SK-N-SH treated with all-trans-retinoic acid at 6 μM for 48 hours (cell line): ENCODE results near the gene DCAF15.
"Not testable (repeated sequence)": the region's sequence is repeated elsewhere in the genome, so short reads cannot be mapped to it uniquely, and the experiment has no call there.

Experiments used
- ARNTL ChIP-seq: fragments of 450-650 bp; formaldehyde crosslinking; IDR thresholded peaks from 2 replicates; pipeline ENCODE4 v1.5.0; 2020; ENCODE audit warnings: low read depth, mild to moderate bottlenecking, moderate library complexity, borderline replicate concordance
- BACH2 ChIP-seq: fragments of 250-450 bp; sonication (Bioruptor Pico); IDR thresholded peaks from 2 replicates; pipeline ENCODE4 v1.9.0; 2021; ENCODE audit warnings: mild to moderate bottlenecking, borderline replicate concordance
- CSDC2 ChIP-seq: fragments of 250-450 bp; sonication (Bioruptor Pico); IDR thresholded peaks from 2 replicates; pipeline ENCODE4 v1.5.0; 2020; ENCODE audit warnings: mild to moderate bottlenecking, moderate library complexity
- ESRRG ChIP-seq: fragments of 250-450 bp; sonication (Bioruptor Pico); IDR thresholded peaks from 2 replicates; pipeline ENCODE4 v1.6.1; 2021; ENCODE audit warnings: mild to moderate bottlenecking
- ISL1 ChIP-seq: fragments of 250-450 bp; sonication (Bioruptor Pico); IDR thresholded peaks from 2 replicates; pipeline ENCODE4 v2.1.2; 2022; ENCODE audit warnings: mild to moderate bottlenecking, moderate library complexity
- OSR1 ChIP-seq: fragments of 250-450 bp; sonication (Bioruptor Pico); IDR thresholded peaks from 2 replicates; pipeline ENCODE4 v1.8.0; 2022; ENCODE audit warnings: moderate library complexity, mild to moderate bottlenecking, inconsistent platforms
- SNAI2 ChIP-seq: fragments of 250-450 bp; sonication (Bioruptor Pico); IDR thresholded peaks from 2 replicates; pipeline ENCODE4 v1.5.0; 2020; ENCODE audit warnings: mild to moderate bottlenecking, moderate library complexity
- TCF4 ChIP-seq: fragments of 250-450 bp; sonication (Bioruptor Pico); IDR thresholded peaks from 2 replicates; pipeline ENCODE4 v1.8.0; 2021; ENCODE audit warnings: mild to moderate bottlenecking, moderate library complexity, borderline replicate concordance
- ZFP3 ChIP-seq: fragments of 250-450 bp; sonication (Bioruptor Pico); IDR thresholded peaks from 2 replicates; pipeline ENCODE4 v1.5.0; 2020; ENCODE audit warnings: mild to moderate bottlenecking, moderate library complexity
- TF ChIP-seq, protein P1 (sequence below): fragments of 250-450 bp; sonication (Bioruptor Pico); IDR thresholded peaks from 2 replicates; pipeline ENCODE4 v1.5.1; 2020; ENCODE audit warnings: low read depth, mild to moderate bottlenecking, moderate library complexity
- TF ChIP-seq, protein P2 (sequence below): fragments of 250-450 bp; sonication (Bioruptor Pico); IDR thresholded peaks from 2 replicates; pipeline ENCODE4 v1.8.0; 2020; ENCODE audit warnings: mild to moderate bottlenecking, moderate library complexity, borderline replicate concordance

DNA sequence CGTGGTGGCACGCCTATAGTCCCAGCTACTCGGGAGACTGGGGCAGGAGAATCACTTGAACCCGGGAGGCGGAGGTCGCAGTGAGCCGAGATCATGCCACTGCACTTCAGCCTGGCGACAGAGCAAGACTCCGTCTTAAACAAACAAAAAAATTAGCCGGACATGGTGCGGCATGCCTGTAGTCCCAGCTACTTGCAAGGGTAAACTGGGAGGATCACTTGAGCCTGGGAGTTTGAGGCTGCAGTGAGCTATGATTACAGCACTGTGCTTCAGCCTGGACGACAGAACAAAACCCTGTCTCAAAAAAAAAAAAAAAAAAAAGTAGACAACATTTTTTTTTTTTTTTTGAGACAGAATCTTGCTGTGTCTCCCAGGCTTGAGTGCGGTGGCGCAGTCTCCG, 19.6 kb downstream of the DCAF15 start:
- not testable (repeated sequence) for TF ChIP-seq ISL1 (CRISPR knock-in tag); TCF4 (CRISPR knock-in tag); OSR1; ARNTL (CRISPR knock-in tag); ZFP3; ESRRG (CRISPR knock-in tag); CSDC2 (CRISPR knock-in tag); BACH2 (CRISPR knock-in tag); SNAI2 (CRISPR knock-in tag)
- TF ChIP-seq, protein P1, sequence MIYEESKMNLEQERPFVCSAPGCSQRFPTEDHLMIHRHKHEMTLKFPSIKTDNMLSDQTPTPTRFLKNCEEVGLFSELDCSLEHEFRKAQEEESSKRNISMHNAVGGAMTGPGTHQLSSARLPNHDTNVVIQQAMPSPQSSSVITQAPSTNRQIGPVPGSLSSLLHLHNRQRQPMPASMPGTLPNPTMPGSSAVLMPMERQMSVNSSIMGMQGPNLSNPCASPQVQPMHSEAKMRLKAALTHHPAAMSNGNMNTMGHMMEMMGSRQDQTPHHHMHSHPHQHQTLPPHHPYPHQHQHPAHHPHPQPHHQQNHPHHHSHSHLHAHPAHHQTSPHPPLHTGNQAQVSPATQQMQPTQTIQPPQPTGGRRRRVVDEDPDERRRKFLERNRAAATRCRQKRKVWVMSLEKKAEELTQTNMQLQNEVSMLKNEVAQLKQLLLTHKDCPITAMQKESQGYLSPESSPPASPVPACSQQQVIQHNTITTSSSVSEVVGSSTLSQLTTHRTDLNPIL (CRISPR knock-in tag): not testable (repeated sequence)
- TF ChIP-seq, protein P2, sequence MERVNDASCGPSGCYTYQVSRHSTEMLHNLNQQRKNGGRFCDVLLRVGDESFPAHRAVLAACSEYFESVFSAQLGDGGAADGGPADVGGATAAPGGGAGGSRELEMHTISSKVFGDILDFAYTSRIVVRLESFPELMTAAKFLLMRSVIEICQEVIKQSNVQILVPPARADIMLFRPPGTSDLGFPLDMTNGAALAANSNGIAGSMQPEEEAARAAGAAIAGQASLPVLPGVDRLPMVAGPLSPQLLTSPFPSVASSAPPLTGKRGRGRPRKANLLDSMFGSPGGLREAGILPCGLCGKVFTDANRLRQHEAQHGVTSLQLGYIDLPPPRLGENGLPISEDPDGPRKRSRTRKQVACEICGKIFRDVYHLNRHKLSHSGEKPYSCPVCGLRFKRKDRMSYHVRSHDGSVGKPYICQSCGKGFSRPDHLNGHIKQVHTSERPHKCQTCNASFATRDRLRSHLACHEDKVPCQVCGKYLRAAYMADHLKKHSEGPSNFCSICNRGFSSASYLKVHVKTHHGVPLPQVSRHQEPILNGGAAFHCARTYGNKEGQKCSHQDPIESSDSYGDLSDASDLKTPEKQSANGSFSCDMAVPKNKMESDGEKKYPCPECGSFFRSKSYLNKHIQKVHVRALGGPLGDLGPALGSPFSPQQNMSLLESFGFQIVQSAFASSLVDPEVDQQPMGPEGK (CRISPR knock-in tag): not testable (repeated sequence)
